ENCODE data around the gene ITPRIPL1. TPM values are rescaled to one million over a fixed set of nuclear protein-coding genes. Genes with fewer than 3 reads are reported as not detected.

The ITPRIPL1 gene
- total and polyA plus RNA-seq, 2 of the 4 experiments (the other 2 are of a cell fraction), result 0.84 to 1.1 TPM

- Histone ChIP-seq H4K20me1 (ENCODE audit: insufficient read depth, low read length) (no peaks in the 10 kb centered on the region), H2BK15ac (ENCODE audit: low read depth, low read length) (no peak overlapping the region), H3K14ac (replicated peaks; ENCODE audit: low read depth, low read length) (no peak overlapping the region), H2BK20ac (ENCODE audit: low read depth, low read length) (no peak overlapping the region; the same call in 1 of the 2 replicates), H3K79me1 (ENCODE audit: low read depth in 1 of 2, low read length in 2 of 2) (no peaks in the 10 kb centered on the region), H3K4me2 (ENCODE audit: low read depth, low read length) (peak overlapping the region; percentile 87; the same call in 1 of the 2 replicates), H2AK5ac (ENCODE audit: low read depth, low read length) (peak overlapping the region; percentile 80), H3K56ac (ENCODE audit: extremely low read depth, insufficient read depth, low read length) (no peak overlapping the region), H2BK120ac (ENCODE audit: low read depth, low read length) (no peak overlapping the region), H4K5ac (ENCODE audit: low read depth, low read length) (no peak overlapping the region; the same call in 1 of the 2 replicates), H2BK5ac (ENCODE audit: low read depth, low read length, poor library complexity, severe bottlenecking) (no peak overlapping the region), H3K9me3 (ENCODE audit: control insufficient read depth, insufficient read depth, low read length) (no peaks in the 10 kb centered on the region), H3K4ac (ENCODE audit: low read depth, low read length) (peak overlapping the region; percentile 2; the same call in 1 of the 2 replicates), H3K36me3 (ENCODE audit: control insufficient read depth, insufficient read depth, low read length) (no peaks in the 10 kb centered on the region; the same call in 1 of the 2 replicates), H3K4me3 (ENCODE audit: insufficient read depth, low read depth, low read length) (no peak overlapping the region), H2AK9ac (replicated peaks; ENCODE audit: low read depth, low read length, poor library complexity) (peak overlapping the region; percentile 56), H4K8ac (ENCODE audit: low read depth in 2 of 2, low read length in 2 of 2) (peak overlapping the region; percentile 47 to 77; a peak in 2 of 4 replicates), H3K27me3 (ENCODE audit: control insufficient read depth, insufficient read depth, low read length) (peaks cover 23% of the 10 kb centered on the region), H3K9me1 (ENCODE audit: insufficient read depth, low read length) (peaks cover 10% of the 10 kb centered on the region), H4K91ac (ENCODE audit: insufficient read depth, low read depth, low read length) (no peak overlapping the region), H3K9ac (ENCODE audit: low read depth, low read length) (no peak overlapping the region), H3K23ac (ENCODE audit: low read depth, low read length) (no peak overlapping the region; the same call in 1 of the 2 replicates), H3K18ac (ENCODE audit: low read depth, low read length) (no peak overlapping the region), H2AFZ (replicated peaks; ENCODE audit: low read length, poor library complexity) (peak overlapping the region; percentile 76), H3K4me1 (ENCODE audit: control insufficient read depth, insufficient read depth, low read length) (peaks cover 6% of the 10 kb centered on the region), H3K27ac (ENCODE audit: insufficient read depth, low read length) (no peak overlapping the region)
- in situ Hi-C loops (cut with MboI; ENCODE audit: low sequenced_read_pairs), result no loop called here
- ChIA-PET CTCF (no interaction called here), POLR2A (ENCODE audit: unreplicated experiment) (no interaction called here)
- DNase-seq (no peak), ATAC-seq (ENCODE audit: low read depth) (no peak)
- intact Hi-C loops (cut with micrococcal nuclease), result no loop called here
- dilution Hi-C loops (cut with HindIII; ENCODE audit: low sequenced_read_pairs, unreplicated experiment), result no loop called here
- WGBS, 2 experiments (ENCODE audit: extremely low coverage in 2 of 2, insufficient read length in 1 of 2), result 59% methylated on average over 5 of the region's 8 CpGs; no CpG with 5 or more reads in 1 of the 2 experiments
- no TSS peak for BruUV-seq (replicated peaks)
- TF ChIP-seq FOS (IDR thresholded peaks at IDR 0.05; ENCODE audit: low read depth, low read length), result no peak
- TF ChIP-seq MXI1 (IDR thresholded peaks at IDR 0.05; ENCODE audit: borderline replicate concordance, low read depth, low read length), result no peak
- no peak for TF ChIP-seq BHLHE40 (IDR thresholded peaks at IDR 0.05; ENCODE audit: low read depth, low read length)
- no peak for TF ChIP-seq ELK1 (IDR thresholded peaks at IDR 0.05; ENCODE audit: borderline replicate concordance, low read depth, low read length)
- TF ChIP-seq POLR2A (IDR thresholded peaks at IDR 0.05; ENCODE audit: low read depth, low read length), result no peak
- TF ChIP-seq CHD1 (IDR thresholded peaks at IDR 0.05; ENCODE audit: low read depth, low read length), result no peak
- no peak for TF ChIP-seq SMC3 (IDR thresholded peaks at IDR 0.05; ENCODE audit: low read depth, low read length)
- no peak for TF ChIP-seq RAD21 (IDR thresholded peaks at IDR 0.05; ENCODE audit: low read length)
- TF ChIP-seq, protein P1, sequence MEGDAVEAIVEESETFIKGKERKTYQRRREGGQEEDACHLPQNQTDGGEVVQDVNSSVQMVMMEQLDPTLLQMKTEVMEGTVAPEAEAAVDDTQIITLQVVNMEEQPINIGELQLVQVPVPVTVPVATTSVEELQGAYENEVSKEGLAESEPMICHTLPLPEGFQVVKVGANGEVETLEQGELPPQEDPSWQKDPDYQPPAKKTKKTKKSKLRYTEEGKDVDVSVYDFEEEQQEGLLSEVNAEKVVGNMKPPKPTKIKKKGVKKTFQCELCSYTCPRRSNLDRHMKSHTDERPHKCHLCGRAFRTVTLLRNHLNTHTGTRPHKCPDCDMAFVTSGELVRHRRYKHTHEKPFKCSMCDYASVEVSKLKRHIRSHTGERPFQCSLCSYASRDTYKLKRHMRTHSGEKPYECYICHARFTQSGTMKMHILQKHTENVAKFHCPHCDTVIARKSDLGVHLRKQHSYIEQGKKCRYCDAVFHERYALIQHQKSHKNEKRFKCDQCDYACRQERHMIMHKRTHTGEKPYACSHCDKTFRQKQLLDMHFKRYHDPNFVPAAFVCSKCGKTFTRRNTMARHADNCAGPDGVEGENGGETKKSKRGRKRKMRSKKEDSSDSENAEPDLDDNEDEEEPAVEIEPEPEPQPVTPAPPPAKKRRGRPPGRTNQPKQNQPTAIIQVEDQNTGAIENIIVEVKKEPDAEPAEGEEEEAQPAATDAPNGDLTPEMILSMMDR (conservative IDR thresholded peaks at IDR 0.05; ENCODE audit: low read depth, low read length), result no peak
- TF ChIP-seq NFE2L2 (IDR thresholded peaks at IDR 0.05; ENCODE audit: low read depth, low read length), result no peak
- TF ChIP-seq CEBPB (IDR thresholded peaks at IDR 0.05; ENCODE audit: low read depth, low read length), result no peak
- no peak for TF ChIP-seq RFX5 (IDR thresholded peaks at IDR 0.05; ENCODE audit: low read depth, low read length)
- TF ChIP-seq RCOR1 (IDR thresholded peaks at IDR 0.05; ENCODE audit: insufficient replicate concordance, low read length), result no peak
- no peak for TF ChIP-seq MAFK (IDR thresholded peaks at IDR 0.05; ENCODE audit: low read depth, low read length)
- TF ChIP-seq MAZ (IDR thresholded peaks at IDR 0.05; ENCODE audit: borderline replicate concordance, low read depth, low read length), result no peak
- TF ChIP-seq, protein P2, sequence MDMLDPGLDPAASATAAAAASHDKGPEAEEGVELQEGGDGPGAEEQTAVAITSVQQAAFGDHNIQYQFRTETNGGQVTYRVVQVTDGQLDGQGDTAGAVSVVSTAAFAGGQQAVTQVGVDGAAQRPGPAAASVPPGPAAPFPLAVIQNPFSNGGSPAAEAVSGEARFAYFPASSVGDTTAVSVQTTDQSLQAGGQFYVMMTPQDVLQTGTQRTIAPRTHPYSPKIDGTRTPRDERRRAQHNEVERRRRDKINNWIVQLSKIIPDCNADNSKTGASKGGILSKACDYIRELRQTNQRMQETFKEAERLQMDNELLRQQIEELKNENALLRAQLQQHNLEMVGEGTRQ (IDR thresholded peaks at IDR 0.05; ENCODE audit: low read depth, low read length), result no peak
Observed at GRCh38 chr2:96325884-96326255, 753 bp downstream of the ITPRIPL1 start.
